Renal cortex interstitium (tissue), 15 donors: ENCODE results near the gene FSTL1. TPM values are rescaled to one million over a fixed set of nuclear protein-coding genes. Genes with fewer than 3 reads are reported as not detected.

Experiments
- DNase-seq, 11 donors: peaks; one replicate each; pipeline ENCODE4 v3.0.0-alpha.2; 2013; ENCODE audit warnings: low read depth in 9 of 11, low spot score in 4 of 11; ENCODE audit errors: extremely low read depth in 1 of 11
- long read RNA-seq, 16 experiments: transcript quantifications; one replicate each; lab custom pipeline, GENCODE V29; 2026
- polyA plus RNA-seq, 3 donors: library from polyadenylated mRNA; unstranded; fragments of 120-200 nt; gene quantifications; one replicate each; pipeline ENCODE4 v1.2.1, GENCODE V29; 2013; ENCODE audit not compliant: insufficient read length in 3 of 3

The FSTL1 gene
- polyA plus RNA-seq = 100 to 1,000 TPM; 491 to 605 (median 545) TPM
- long read RNA-seq, donor 1, full-length matches to known transcripts = 106 of 132 reads
- long read RNA-seq, donor 1, partial matches to known transcripts = 5 of 132 reads
- long read RNA-seq, donor 1, other reads (novel, unspliced or antisense) = 21 of 132 reads
- long read RNA-seq, donor 2, full-length matches to known transcripts = 131 of 168 reads
- long read RNA-seq, donor 2, partial matches to known transcripts = 21 of 168 reads
- long read RNA-seq, donor 2, other reads (novel, unspliced or antisense) = 16 of 168 reads
- long read RNA-seq, donor 3, full-length matches to known transcripts = 181 of 212 reads
- long read RNA-seq, donor 3, partial matches to known transcripts = 12 of 212 reads
- long read RNA-seq, donor 3, other reads (novel, unspliced or antisense) = 19 of 212 reads
- long read RNA-seq, donor 4, full-length matches to known transcripts = 71 of 115 reads
- long read RNA-seq, donor 4, partial matches to known transcripts = 25 of 115 reads
- long read RNA-seq, donor 4, other reads (novel, unspliced or antisense) = 19 of 115 reads
- long read RNA-seq, donor 5 = 0 reads
- long read RNA-seq, donor 6, full-length matches to known transcripts = 103 of 139 reads
- long read RNA-seq, donor 6, partial matches to known transcripts = 22 of 139 reads
- long read RNA-seq, donor 6, other reads (novel, unspliced or antisense) = 14 of 139 reads
- long read RNA-seq, donor 7, full-length matches to known transcripts = 121 of 162 reads
- long read RNA-seq, donor 7, partial matches to known transcripts = 15 of 162 reads
- long read RNA-seq, donor 7, other reads (novel, unspliced or antisense) = 26 of 162 reads
- long read RNA-seq, donor 8, full-length matches to known transcripts = 140 of 187 reads
- long read RNA-seq, donor 8, partial matches to known transcripts = 17 of 187 reads
- long read RNA-seq, donor 8, other reads (novel, unspliced or antisense) = 30 of 187 reads
- long read RNA-seq, donor 9, full-length matches to known transcripts = 92 of 110 reads
- long read RNA-seq, donor 9, partial matches to known transcripts = 0 of 110 reads
- long read RNA-seq, donor 9, other reads (novel, unspliced or antisense) = 18 of 110 reads
- long read RNA-seq, donor 10, full-length matches to known transcripts = 84 of 114 reads
- long read RNA-seq, donor 10, partial matches to known transcripts = 19 of 114 reads
- long read RNA-seq, donor 10, other reads (novel, unspliced or antisense) = 11 of 114 reads
- long read RNA-seq, donor 11, full-length matches to known transcripts = 86 of 93 reads
- long read RNA-seq, donor 11, partial matches to known transcripts = 7 of 93 reads
- long read RNA-seq, donor 11, other reads (novel, unspliced or antisense) = 0 of 93 reads
- long read RNA-seq, donor 12, full-length matches to known transcripts = 38 of 38 reads
- long read RNA-seq, donor 12, partial matches to known transcripts = 0 of 38 reads
- long read RNA-seq, donor 12, other reads (novel, unspliced or antisense) = 0 of 38 reads
- long read RNA-seq, donor 13, full-length matches to known transcripts = 185 of 271 reads
- long read RNA-seq, donor 13, partial matches to known transcripts = 43 of 271 reads
- long read RNA-seq, donor 13, other reads (novel, unspliced or antisense) = 43 of 271 reads
- long read RNA-seq, donor 14, full-length matches to known transcripts = 102 of 125 reads
- long read RNA-seq, donor 14, partial matches to known transcripts = 0 of 125 reads
- long read RNA-seq, donor 14, other reads (novel, unspliced or antisense) = 23 of 125 reads
- long read RNA-seq, donor 15, full-length matches to known transcripts = 39 of 44 reads
- long read RNA-seq, donor 15, partial matches to known transcripts = 0 of 44 reads
- long read RNA-seq, donor 15, other reads (novel, unspliced or antisense) = 5 of 44 reads
- long read RNA-seq, donor 16, full-length matches to known transcripts = 230 of 328 reads
- long read RNA-seq, donor 16, partial matches to known transcripts = 70 of 328 reads
- long read RNA-seq, donor 16, other reads (novel, unspliced or antisense) = 28 of 328 reads

- DNase-seq = peak in 9 of 11 donors; percentile 41 to 81 (median 77)
Observed at GRCh38 chr3:120450600-120451271, at the start of gene FSTL1. Gene FSTL1, minus strand, starts transcription at chr3:120450992. Its CDS starts 246 bp downstream, at chr3:120450746.

- DNase-seq = peak; percentile 28 to 85 (median 63)
Observed at GRCh38 chr3:120498556-120499346, 48.0 kb upstream of the FSTL1 start.

- no peak for DNase-seq
Observed at GRCh38 chr3:120497818-120498217, 47.0 kb upstream of the FSTL1 start.

- DNase-seq = peak; percentile 45 to 87 (median 64)
Observed at GRCh38 chr3:120497336-120497735, 46.5 kb upstream of the FSTL1 start.

GRCh38 chr3:120496278-120497002, 45.6 kb upstream of the FSTL1 start:
- DNase-seq = no peak

GRCh38 chr3:120495809-120496208, 45.0 kb upstream of the FSTL1 start:
- DNase-seq = no peak

GRCh38 chr3:120492103-120492502, 41.3 kb upstream of the FSTL1 start:
- no peak for DNase-seq

GRCh38 chr3:120489421-120489820, 38.6 kb upstream of the FSTL1 start:
- DNase-seq = no peak

- no peak for DNase-seq
Observed at GRCh38 chr3:120488296-120488695, 37.5 kb upstream of the FSTL1 start.

GRCh38 chr3:120487191-120487650, 36.4 kb upstream of the FSTL1 start:
- no peak for DNase-seq

GRCh38 chr3:120481081-120481480, 30.3 kb upstream of the FSTL1 start:
- no peak for DNase-seq

GRCh38 chr3:120477781-120478180, 27.0 kb upstream of the FSTL1 start:
- no peak for DNase-seq

GRCh38 chr3:120475722-120476377, 25.1 kb upstream of the FSTL1 start:
- DNase-seq = no peak

- no peak for DNase-seq
Observed at GRCh38 chr3:120473896-120474675, 23.3 kb upstream of the FSTL1 start.
